GM12878 (cell line): Measurements from ENCODE around the gene TLR9. TPM values are rescaled to one million over a fixed set of nuclear protein-coding genes. Genes with fewer than 3 reads are reported as not detected.

Experiments
- ATAC-seq: fragments of 200-7000 bp; cut with Tn5 transposase; 3 replicates; pipeline ENCODE4 v1.9.1; 2020; ENCODE audit warnings: mild to moderate bottlenecking, moderate library complexity
- BruUV-seq: library from RNA; stranded (reverse); fragments of 400-500 nt; replicated peaks from 2 replicates; lab custom pipeline; 2021; lab: Mats Ljungman, UMichigan
- CTCF ChIA-PET: fragments of 300-600 bp; sonication (Branson Sonifier 250); formaldehyde crosslinking; extraction: SDS; loops from one replicate; lab custom pipeline; 2021; ENCODE audit warnings: inconsistent platforms; lab: Yijun Ruan, JAX
- POLR2A ChIA-PET: fragments of 350-600 bp; formaldehyde crosslinking; extraction: SDS; loops from one replicate; lab custom pipeline; 2021; ENCODE audit warnings: inconsistent platforms; lab: Charles Lee
- RAD21 ChIA-PET: fragments of 300-600 bp; sonication (Branson Sonifier 250); formaldehyde crosslinking; loops from one replicate; lab custom pipeline; 2023; ENCODE audit warnings: antibody characterized with exemption; ENCODE audit not compliant: unreplicated experiment; lab: Charles Lee
- SMC1A ChIA-PET: fragments of 300-600 bp; sonication (Branson Sonifier 250); formaldehyde crosslinking; loops from one replicate; lab custom pipeline; 2023; ENCODE audit not compliant: unreplicated experiment, uncharacterized antibody; lab: Charles Lee
- DNase-seq: peaks from one replicate; pipeline ENCODE4 v3.0.0-alpha.2; 2011; ENCODE audit warnings: low read depth, low spot score
- FAIRE-seq: peaks from 3 replicates; lab custom pipeline; 2011; peaks lifted over from hg19 to GRCh38; lab: Jason Lieb, UNC
- H2AFZ ChIP-seq: 2 replicates; pipeline ENCODE4 v1.6.0; 2011; ENCODE audit warnings: low read depth, low read length, control low read depth; ENCODE audit not compliant: control insufficient read depth
- H3K27ac ChIP-seq: 2 replicates; pipeline ENCODE4 v1.5.1; 2011; ENCODE audit warnings: control low read depth; ENCODE audit not compliant: control insufficient read depth, insufficient read depth
- H3K27me3 ChIP-seq, 2 experiments: replicated peaks in 1 of 2; 2 replicates each; pipeline versions ENCODE4 v1.6.0 to v1.6.1; 2011; ENCODE audit warnings: low read length in 1 of 2; ENCODE audit not compliant: control insufficient read depth in 2 of 2, insufficient read depth in 2 of 2
- H3K36me3 ChIP-seq, 2 experiments: 2 replicates each; pipeline ENCODE4 v1.5.1; 2011; ENCODE audit warnings: low read length in 1 of 2; ENCODE audit not compliant: control insufficient read depth in 2 of 2, insufficient read depth in 2 of 2
- H3K4me1 ChIP-seq: 2 replicates; pipeline ENCODE4 v1.6.1; 2011; ENCODE audit warnings: mild to moderate bottlenecking, low read length, moderate library complexity, mixed read lengths; ENCODE audit not compliant: control insufficient read depth, insufficient read depth
- H3K4me2 ChIP-seq: 2 replicates; pipeline ENCODE4 v1.6.0; 2011; ENCODE audit warnings: control low read depth; ENCODE audit not compliant: control insufficient read depth, insufficient read depth
- H3K4me3 ChIP-seq: fragments of 200-600 bp; sonication (generic); 2 replicates; pipeline ENCODE4 v1.5.1; 2016
- H3K79me2 ChIP-seq: 2 replicates; pipeline ENCODE4 v1.6.0; 2011; ENCODE audit warnings: low read length; ENCODE audit not compliant: control insufficient read depth, insufficient read depth
- H3K9ac ChIP-seq: 2 replicates; pipeline ENCODE4 v1.8.0; 2011; ENCODE audit warnings: low read length, control low read depth, mixed read lengths; ENCODE audit not compliant: control insufficient read depth, insufficient read depth
- H3K9me3 ChIP-seq: replicated peaks from 3 replicates; pipeline ENCODE4 v1.5.1; 2011; ENCODE audit warnings: mild to moderate bottlenecking, low read length; ENCODE audit not compliant: control insufficient read depth, insufficient read depth
- H4K20me1 ChIP-seq: 2 replicates; pipeline ENCODE4 v1.6.0; 2011; ENCODE audit not compliant: control insufficient read depth, insufficient read depth
- EZH2 ChIP-seq: IDR thresholded peaks from 2 replicates; pipeline ENCODE4 v1.6.1; 2012; ENCODE audit warnings: low read depth, mild to moderate bottlenecking, control low read depth, inconsistent platforms, low read length, borderline replicate concordance; ENCODE audit not compliant: control insufficient read depth
- SIX5 ChIP-seq: IDR thresholded peaks from 2 replicates; pipeline ENCODE4 v1.6.1; 2011; ENCODE audit warnings: mild to moderate bottlenecking, low read depth, low read length, moderate library complexity; ENCODE audit not compliant: severe bottlenecking
- SRF ChIP-seq, 2 experiments: IDR thresholded peaks; 2 replicates each; pipeline ENCODE4 v1.6.1; 2011; ENCODE audit warnings: low read depth in 2 of 2, low read length in 2 of 2, mild to moderate bottlenecking in 1 of 2, moderate library complexity in 1 of 2
- ZBTB4 ChIP-seq: fragments of 450-650 bp; formaldehyde crosslinking; IDR thresholded peaks from 2 replicates; pipeline ENCODE4 v1.4.0; 2022; ENCODE audit warnings: mild to moderate bottlenecking, moderate library complexity
- ZNF592 ChIP-seq: fragments of 450-650 bp; IDR thresholded peaks from 2 replicates; pipeline ENCODE4 v1.6.1; 2017; ENCODE audit warnings: mild to moderate bottlenecking, moderate library complexity
- ZZZ3 ChIP-seq: IDR thresholded peaks from 2 replicates; pipeline ENCODE4 v1.6.1; 2011; ENCODE audit warnings: low read depth; ENCODE audit not compliant: control insufficient read depth, insufficient read length
- WGBS: methylation state at CpG from one replicate; pipeline ENCODE4 v1.1.6; 2016; ENCODE audit warnings: low lambda C conversion rate; ENCODE audit not compliant: insufficient replicate concordance, insufficient coverage; ENCODE audit errors: missing lambda C conversion rate; 5-methylcytosine and 5-hydroxymethylcytosine counted together
- in situ Hi-C: fragments of 300-500 bp; cut with MboI; formaldehyde crosslinking; loops from 9 replicates; pipeline ENCODE4 v1.14.3; 2018; ENCODE audit warnings: mixed read lengths
- intact Hi-C: fragments of 100-400 bp; cut with micrococcal nuclease; formaldehyde crosslinking; loops from one replicate; pipeline ENCODE4 v1.14.2; 2022; ENCODE audit not compliant: unreplicated experiment
- polyA plus RNA-seq, 11 experiments: library from polyadenylated mRNA; depleted of rRNA in 4 of 11; unstranded in 6 of 11; stranded (reverse) in 5 of 11; fragments of >200 nt; fragmentation: Nextera tagmentation in 4 of 11; fragmentation: Illumina TruSeq in 1 of 11; extraction: Ambion mirVana in 4 of 11; extraction: Trizol in 1 of 11; gene quantifications; 1 replicate in 1 of 11; 2 replicates in 10 of 11; pipeline versions ENCODE4 v1.2.1 to v1.2.3, GENCODE V29; 2011 to 2016; ENCODE audit warnings: inconsistent platforms in 2 of 11, missing spikeins in 2 of 11, low read depth in 1 of 11
- total RNA-seq, 4 experiments: library from RNA; depleted of rRNA in 3 of 4; stranded (reverse); fragments of >200 nt in 3 of 4; fragmentation: Illumina TruSeq in 1 of 4; extraction: Trizol in 1 of 4; gene quantifications; 2 replicates each; pipeline versions ENCODE4 v1.2.1 to v1.2.3, GENCODE V29; 2013 to 2021

Gene TLR9
- total and polyA plus RNA-seq, 10 of the 15 experiments (the other 5 are each of a cell fraction or from before 2014, with no cell fraction given) = 0.10 to 4.8 (median 0.53) TPM; not detected in 1

- ChIA-PET RAD21 (interaction anchor here (0.7 to 1.5 kb wide), 3 partner anchors 9 to 96 kb away, joined by 3 read pairs; no protein-coding TSS in a partner anchor), POLR2A (interaction anchor here (1.0 to 7.2 kb wide), 3 partner anchors 11 to 35 kb away, joined by 3 to 49 read pairs (median 43); partner anchors contain the start of gene TLR9), CTCF (interaction anchor here (1.0 to 7.5 kb wide), 5 partner anchors 10 to 98 kb away, joined by 5 to 87 read pairs (median 11); partner anchors contain the start of gene WDR82), SMC1A (interaction anchor here (0.7 to 7.4 kb wide), 6 partner anchors 10 to 42 kb away, joined by 3 to 62 read pairs (median 6); partner anchors contain the start of gene WDR82)
- H4K20me1 ChIP-seq = no peaks in the 10 kb centered on the region
- H3K9ac ChIP-seq = no peak overlapping the region
- no peak overlapping the region for H3K4me3 ChIP-seq
- intact Hi-C loops = no loop called here
- H3K9me3 ChIP-seq = no peaks in the 10 kb centered on the region; the same call in 2 of the 3 replicates
- WGBS = 89% methylated on average over 1 of the region's 1 CpG
- H3K27ac ChIP-seq = no peak overlapping the region; the same call in 1 of the 2 replicates
- H3K79me2 ChIP-seq = peaks cover 33% of the 10 kb centered on the region
- peaks cover 0 to 2% of the 10 kb centered on the region in 2 experiments; a peak in 1 of 4 replicates for H3K36me3 ChIP-seq
- in situ Hi-C loops = no loop called here
- no peaks in the 10 kb centered on the region for H3K27me3 ChIP-seq
- no peak for TF ChIP-seq ZBTB4 (CRISPR knock-in tag)
- no peak for TF ChIP-seq SIX5
- no peak for TF ChIP-seq ZZZ3
- no peak for TF ChIP-seq ZNF592
- TF ChIP-seq SRF (IDR thresholded peaks at IDR 0.05; ENCODE audit: low read depth in 2 of 2, low read length in 2 of 2) = no peak
- no peak for TF ChIP-seq EZH2
- H2AFZ ChIP-seq = no peak overlapping the region
- no peak overlapping the region for H3K4me2 ChIP-seq
- ATAC-seq (no peak), DNase-seq (no peak), FAIRE-seq (no peak)
- H3K4me1 ChIP-seq = peaks cover 60% of the 10 kb centered on the region
- BruUV-seq = no TSS peak
Observed at GRCh38 chr3:52242039-52242438, 16.6 kb upstream of the TLR9 start.
